Muscle of back (tissue), 11 donors: Measurements from ENCODE around the gene LCOR. TPM values are rescaled to one million over a fixed set of nuclear protein-coding genes. Genes with fewer than 3 reads are reported as not detected.
"Not testable (repeated sequence)": the region's sequence is repeated elsewhere in the genome, so short reads cannot be mapped to it uniquely, and the experiment has no call there.

Source experiments
- DNase-seq, 3 donors: peaks; one replicate each; pipeline versions ENCODE4 v3.0.0 to v3.0.0-alpha.2; 2013
- polyA plus RNA-seq, 10 donors: library from polyadenylated mRNA; unstranded; fragments of 120-200 nt; gene quantifications; one replicate each; pipeline ENCODE4 v1.2.1, GENCODE V29; 2013; ENCODE audit not compliant: insufficient read length in 10 of 10

Gene LCOR
- polyA plus RNA-seq, 10 donors = 10.5 to 18.9 (median 14.8) TPM

GRCh38 chr10:97029271-97029670 is 197.2 kb downstream of the LCOR start:
- no peak for DNase-seq

DNA sequence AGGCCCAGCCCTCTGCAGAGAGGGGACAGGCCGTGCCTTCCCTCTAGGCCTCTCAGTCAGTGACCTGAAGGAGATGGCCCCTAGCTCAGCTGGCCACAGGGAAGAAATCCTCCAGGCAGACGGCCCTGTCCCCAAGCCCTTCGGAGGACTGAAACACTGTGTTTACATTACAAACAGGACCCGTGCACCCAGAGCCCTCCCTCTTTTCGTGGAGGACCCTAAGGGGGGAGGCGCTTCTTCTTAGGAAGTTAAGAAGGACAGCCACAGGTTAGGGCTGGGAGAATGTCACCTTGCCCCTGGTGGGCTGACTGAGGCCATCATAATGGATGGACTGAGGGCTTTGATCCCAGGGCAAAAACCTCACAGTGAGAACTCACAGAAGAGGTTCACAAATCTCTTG is 198.8 kb downstream of the LCOR start:
- DNase-seq = no peak

DNA sequence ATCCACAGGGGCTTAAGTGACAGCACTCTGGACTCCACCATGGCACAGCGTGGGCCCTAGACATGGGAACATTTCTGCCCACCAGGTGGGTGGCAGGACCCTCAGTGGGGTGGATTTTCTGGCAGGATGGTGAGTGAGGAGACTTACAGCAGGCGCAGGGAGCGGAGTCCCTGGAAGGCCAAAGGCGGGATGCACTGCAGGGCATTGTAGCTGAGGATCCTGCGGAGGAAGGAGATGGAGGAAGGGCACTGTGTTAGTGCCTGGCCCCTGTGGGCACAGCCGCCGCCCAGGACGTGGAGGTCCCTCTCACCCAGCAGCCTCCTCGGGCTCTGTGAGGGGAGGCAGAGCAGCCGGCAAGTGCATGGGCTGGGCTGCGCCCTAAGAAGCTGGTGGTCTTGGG is 199.4 kb downstream of the LCOR start:
- DNase-seq = no peak

- no peak for DNase-seq
Measured at GRCh38 chr10:97032624-97033023, 200.5 kb downstream of the LCOR start.

DNA sequence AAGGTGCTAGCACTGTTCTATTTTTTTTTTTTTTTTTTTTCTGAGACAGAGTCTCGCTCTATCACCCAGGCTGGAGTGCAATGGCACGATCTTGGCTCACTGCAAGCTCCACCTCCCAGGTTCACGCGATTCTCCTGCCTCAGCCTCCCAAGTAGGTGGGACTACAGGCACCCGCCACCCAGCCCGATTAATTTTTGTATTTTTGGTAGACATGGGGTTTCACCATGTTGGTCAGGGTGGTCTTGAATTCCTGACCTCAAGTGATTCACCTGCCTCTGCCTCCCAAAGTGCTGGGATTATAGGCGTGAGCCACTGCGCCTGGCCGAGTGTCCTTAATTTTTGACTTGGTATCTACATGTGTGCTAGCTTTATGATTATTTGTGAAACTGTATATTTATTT is 201.7 kb downstream of the LCOR start:
- DNase-seq = not testable (repeated sequence)

DNA sequence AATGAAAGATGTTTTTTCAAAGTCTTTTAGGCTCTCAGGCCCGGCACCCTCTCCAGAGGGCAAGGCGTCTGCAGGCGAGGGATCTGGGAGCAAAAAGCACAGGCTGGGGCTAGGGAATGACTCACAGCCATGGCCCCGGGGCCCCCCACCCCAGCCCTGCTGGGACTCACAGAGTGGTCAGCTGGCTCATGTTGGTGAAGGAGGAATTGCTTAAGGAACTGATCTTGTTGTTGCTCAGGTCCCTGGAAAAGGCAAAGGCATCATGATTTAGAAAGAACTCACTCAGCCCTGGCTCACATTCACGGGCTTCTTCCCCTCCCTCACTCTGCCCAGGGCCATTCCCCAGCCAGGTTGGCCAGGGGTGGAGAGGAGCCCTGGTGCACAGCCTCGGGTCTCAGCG is 202.2 kb downstream of the LCOR start:
- DNase-seq = no peak

DNA sequence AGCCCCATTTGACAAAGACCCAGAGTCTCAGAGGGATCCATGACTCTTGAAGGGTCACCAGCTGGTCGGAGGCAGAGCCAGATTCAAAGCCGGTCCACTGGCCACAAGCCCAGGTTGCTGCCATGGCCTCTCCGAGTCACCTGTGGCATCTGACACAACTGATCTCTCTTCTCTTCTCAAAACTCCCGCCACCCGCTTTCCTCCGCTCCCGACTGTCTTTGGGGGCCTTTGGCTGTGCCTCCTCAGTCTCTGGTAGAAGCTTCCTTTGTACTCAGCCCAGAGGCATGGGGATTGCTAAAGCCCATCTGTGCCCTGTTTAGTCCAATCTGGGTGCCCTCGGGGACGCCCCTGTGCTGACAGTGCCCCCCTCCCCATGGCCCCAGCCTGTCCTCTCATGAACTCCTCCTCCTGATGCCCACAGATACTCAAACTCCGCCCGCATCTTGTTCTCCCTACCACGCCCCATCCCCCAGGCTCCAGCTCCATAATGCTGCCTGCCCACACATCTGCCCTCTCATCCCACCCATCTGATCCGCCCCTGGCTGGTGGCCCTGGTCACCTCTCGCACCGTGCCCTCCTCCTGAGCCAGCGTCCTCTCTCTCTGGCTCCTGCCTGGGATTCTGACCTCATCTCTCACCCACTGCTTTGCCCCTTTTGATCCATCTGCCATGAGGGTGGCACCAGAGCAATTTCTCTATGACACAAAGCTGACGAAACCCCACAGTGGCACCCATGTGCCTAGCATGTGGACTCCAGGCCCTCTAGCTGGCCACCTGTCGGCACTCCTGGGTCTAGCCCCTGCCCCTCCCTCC is 203.1 kb downstream of the LCOR start:
- no peak for DNase-seq

- peak; percentile 72 to 90 (median 80) for DNase-seq
Measured at GRCh38 chr10:97037365-97038361, 205.6 kb downstream of the LCOR start.

- no peak for DNase-seq
Measured at GRCh38 chr10:97038688-97039087, 206.6 kb downstream of the LCOR start.

- no peak for DNase-seq
Measured at GRCh38 chr10:97039538-97040247, 207.6 kb downstream of the LCOR start.

GRCh38 chr10:97040248-97040584 is 208.1 kb downstream of the LCOR start:
- DNase-seq = no peak

DNA sequence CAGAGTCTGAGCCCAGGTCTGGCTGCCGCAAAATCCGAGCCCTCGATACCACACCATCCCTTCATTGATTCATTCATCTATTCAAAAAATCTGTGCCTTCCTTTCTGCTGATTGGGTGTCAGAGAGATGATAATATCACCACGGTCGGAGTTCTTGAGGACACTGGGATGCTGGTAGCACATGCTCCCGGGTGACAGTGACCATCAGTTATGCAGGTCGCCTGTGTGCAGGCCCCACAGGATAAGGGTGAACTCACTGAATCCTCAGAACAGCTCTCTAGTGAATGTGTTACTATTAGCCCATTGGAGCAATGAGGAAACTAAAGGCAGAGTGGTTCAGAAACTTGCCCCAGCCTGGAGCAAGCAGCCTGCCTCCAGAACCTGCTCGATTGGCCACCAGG is 208.6 kb downstream of the LCOR start:
- DNase-seq = no peak

DNA sequence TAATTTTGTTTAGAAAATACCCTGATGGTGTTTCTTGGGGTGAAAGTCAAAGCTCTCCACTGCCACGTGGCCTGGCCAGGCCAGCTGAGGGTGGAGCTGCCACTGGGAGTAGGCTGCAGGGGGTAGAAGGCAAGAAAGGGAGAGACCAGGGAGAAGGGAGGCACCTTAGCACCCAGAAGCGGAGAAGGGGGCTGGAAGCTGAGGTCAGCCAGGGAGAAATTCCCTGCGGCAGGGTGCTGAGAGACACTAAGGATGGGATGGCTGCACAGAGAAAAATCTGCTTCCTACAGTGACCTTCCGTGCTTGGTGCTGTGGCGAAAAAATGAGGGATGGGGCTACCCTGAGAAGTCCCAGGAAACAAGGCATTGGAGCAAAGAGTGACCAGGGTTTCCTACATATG is 210.0 kb downstream of the LCOR start:
- DNase-seq = no peak

- no peak for DNase-seq
Measured at GRCh38 chr10:97042716-97043562, 210.8 kb downstream of the LCOR start.

GRCh38 chr10:97043563-97043855 is 211.4 kb downstream of the LCOR start:
- no peak for DNase-seq

Other genes starting within 250 kb of the LCOR start
- 100 to 1,000 TPM in 4 of 10 donors, 10 to 100 TPM in 6; 80.1 to 118 (median 96.1) TPM for gene TM9SF3, start 245.3 kb upstream of the LCOR start, polyA plus RNA-seq
- 1 to 10 TPM; 1.7 to 3.4 (median 2.7) TPM for gene PIK3AP1, start 111.8 kb upstream of the LCOR start, polyA plus RNA-seq